ENCODE results near the gene THSD4.

Gene THSD4

DNA sequence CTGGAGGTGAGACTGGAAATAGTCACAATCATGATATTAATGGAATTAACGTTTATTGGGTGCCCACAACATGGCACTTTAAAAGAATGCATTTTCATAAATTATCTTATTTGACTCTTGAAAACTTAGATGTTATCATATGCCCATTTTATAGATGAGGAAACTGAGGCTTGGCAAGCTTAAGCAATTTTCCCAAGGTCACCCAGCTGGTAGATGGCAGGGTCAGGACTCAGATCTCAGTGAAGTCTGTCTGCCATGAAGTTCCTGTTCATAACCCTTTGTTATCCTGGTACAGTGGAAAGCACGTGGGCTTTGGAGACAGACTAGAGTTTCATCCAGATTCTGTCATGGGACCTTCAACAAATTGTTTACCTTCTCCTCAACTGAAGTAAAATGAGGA lies 520.5 kb downstream of the THSD4 start:
- no peak for TF ChIP-seq CTCF (IDR thresholded peaks at IDR 0.05; ENCODE audit: low read length)
- TF ChIP-seq EZH2 (IDR thresholded peaks at IDR 0.05; ENCODE audit: borderline replicate concordance, low read length) = no peak
- H3K4me3 ChIP-seq (ENCODE audit: low read depth, low read length, poor library complexity, severe bottlenecking) = no peak overlapping the region
- H3K9me3 ChIP-seq (ENCODE audit: low read length) = no peaks in the 10 kb centered on the region
- no peaks in the 10 kb centered on the region for H3K36me3 ChIP-seq (ENCODE audit: insufficient read depth, low read length)
- no peaks in the 10 kb centered on the region for H3K27me3 ChIP-seq (ENCODE audit: insufficient read depth, low read length)
- H3K4me2 ChIP-seq (ENCODE audit: low read length) = no peak overlapping the region
- H3F3A ChIP-seq (ENCODE audit: insufficient read depth, low read length) = no peaks in the 10 kb centered on the region
- no peaks in the 10 kb centered on the region for H3K4me1 ChIP-seq (ENCODE audit: insufficient read depth, low read length, severe bottlenecking)
- no peaks in the 10 kb centered on the region for H3K79me2 ChIP-seq (ENCODE audit: insufficient read depth, low read length)
- no peak overlapping the region for H3K27ac ChIP-seq (ENCODE audit: low read depth, low read length, poor library complexity, severe bottlenecking)
- H2AFZ ChIP-seq (ENCODE audit: low read length) = no peak overlapping the region
- no peaks in the 10 kb centered on the region for H3K9me2 ChIP-seq (ENCODE audit: low read depth, low read length)
- no peaks in the 10 kb centered on the region for H4K20me1 ChIP-seq (ENCODE audit: insufficient read depth, low read length)
- no peak overlapping the region for H3K9ac ChIP-seq (ENCODE audit: low read length)

DNA sequence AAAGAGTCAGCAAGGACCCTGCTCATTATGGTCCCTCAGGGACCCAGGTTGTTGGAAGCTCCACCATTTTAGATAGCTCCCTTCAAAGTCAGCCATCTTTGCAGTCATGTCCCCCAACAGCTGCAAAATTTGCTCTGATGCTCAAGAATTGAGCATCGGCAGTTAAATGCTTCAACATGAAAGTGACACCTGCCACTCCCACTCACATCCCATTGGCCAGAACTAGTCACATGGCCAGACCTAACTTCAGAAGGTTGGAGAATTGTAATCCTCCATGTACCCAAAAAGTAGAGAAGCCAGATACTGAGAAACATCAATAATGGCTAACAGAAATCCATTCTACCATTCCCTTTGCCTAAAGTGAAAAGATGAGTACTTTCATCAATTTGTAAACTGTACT lies 523.6 kb downstream of the THSD4 start:
- no peaks in the 10 kb centered on the region for H4K20me1 ChIP-seq (ENCODE audit: insufficient read depth, low read length)
- H3K4me1 ChIP-seq (ENCODE audit: insufficient read depth, low read length, severe bottlenecking) = no peaks in the 10 kb centered on the region
- no peaks in the 10 kb centered on the region for H3F3A ChIP-seq (ENCODE audit: insufficient read depth, low read length)
- H3K9me3 ChIP-seq (ENCODE audit: low read length) = no peaks in the 10 kb centered on the region
- no peak overlapping the region for H3K9ac ChIP-seq (ENCODE audit: low read length)
- H3K36me3 ChIP-seq (ENCODE audit: insufficient read depth, low read length) = no peaks in the 10 kb centered on the region
- H3K9me2 ChIP-seq (ENCODE audit: low read depth, low read length) = no peaks in the 10 kb centered on the region
- no peaks in the 10 kb centered on the region for H3K79me2 ChIP-seq (ENCODE audit: insufficient read depth, low read length)
- H3K27ac ChIP-seq (ENCODE audit: low read depth, low read length, poor library complexity, severe bottlenecking) = no peak overlapping the region
- no peaks in the 10 kb centered on the region for H3K27me3 ChIP-seq (ENCODE audit: insufficient read depth, low read length)
- H2AFZ ChIP-seq (ENCODE audit: low read length) = no peak overlapping the region
- no peak for TF ChIP-seq CTCF (IDR thresholded peaks at IDR 0.05; ENCODE audit: low read length)
- no peak for TF ChIP-seq EZH2 (IDR thresholded peaks at IDR 0.05; ENCODE audit: borderline replicate concordance, low read length)
- H3K4me3 ChIP-seq (ENCODE audit: low read depth, low read length, poor library complexity, severe bottlenecking) = no peak overlapping the region
- H3K4me2 ChIP-seq (ENCODE audit: low read length) = no peak overlapping the region

DNA sequence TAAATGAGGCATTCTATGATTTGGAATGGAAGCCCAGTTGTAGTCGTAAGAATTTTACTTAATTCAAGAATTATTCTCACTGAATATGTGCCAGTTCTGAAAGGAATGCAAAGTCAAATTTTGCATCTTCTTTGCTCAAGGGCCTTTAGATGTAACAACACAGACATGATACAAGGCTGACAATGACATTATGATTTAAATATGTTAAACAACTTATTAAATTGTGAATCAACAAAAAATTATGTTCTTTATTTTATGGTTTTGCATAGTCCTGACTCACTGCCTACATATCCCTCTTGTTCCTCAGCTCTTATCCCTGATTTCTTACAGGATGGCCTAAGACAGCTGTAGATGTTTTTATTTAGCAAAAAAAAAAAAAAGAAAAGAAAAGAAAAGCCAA lies 524.2 kb downstream of the THSD4 start:
- no peak overlapping the region for H3K9ac ChIP-seq (ENCODE audit: low read length)
- TF ChIP-seq EZH2 (IDR thresholded peaks at IDR 0.05; ENCODE audit: borderline replicate concordance, low read length) = no peak
- no peak for TF ChIP-seq CTCF (IDR thresholded peaks at IDR 0.05; ENCODE audit: low read length)
- no peak overlapping the region for H2AFZ ChIP-seq (ENCODE audit: low read length)
- H3F3A ChIP-seq (ENCODE audit: insufficient read depth, low read length) = no peaks in the 10 kb centered on the region
- H3K27ac ChIP-seq (ENCODE audit: low read depth, low read length, poor library complexity, severe bottlenecking) = no peak overlapping the region
- no peaks in the 10 kb centered on the region for H3K9me3 ChIP-seq (ENCODE audit: low read length)
- H3K4me2 ChIP-seq (ENCODE audit: low read length) = no peak overlapping the region
- H3K27me3 ChIP-seq (ENCODE audit: insufficient read depth, low read length) = no peaks in the 10 kb centered on the region
- no peak overlapping the region for H3K4me3 ChIP-seq (ENCODE audit: low read depth, low read length, poor library complexity, severe bottlenecking)
- no peaks in the 10 kb centered on the region for H4K20me1 ChIP-seq (ENCODE audit: insufficient read depth, low read length)
- no peaks in the 10 kb centered on the region for H3K4me1 ChIP-seq (ENCODE audit: insufficient read depth, low read length, severe bottlenecking)
- no peaks in the 10 kb centered on the region for H3K79me2 ChIP-seq (ENCODE audit: insufficient read depth, low read length)
- H3K9me2 ChIP-seq (ENCODE audit: low read depth, low read length) = no peaks in the 10 kb centered on the region
- H3K36me3 ChIP-seq (ENCODE audit: insufficient read depth, low read length) = no peaks in the 10 kb centered on the region
